ENCODE results near the gene AASDH. TPM values are rescaled to one million over a fixed set of nuclear protein-coding genes. Genes with fewer than 3 reads are reported as not detected.

The AASDH gene
- total and polyA plus RNA-seq, 2 donors (not counting 1 experiment from before 2014, with no cell fraction given) = 6.9 to 15.2 TPM

DNA sequence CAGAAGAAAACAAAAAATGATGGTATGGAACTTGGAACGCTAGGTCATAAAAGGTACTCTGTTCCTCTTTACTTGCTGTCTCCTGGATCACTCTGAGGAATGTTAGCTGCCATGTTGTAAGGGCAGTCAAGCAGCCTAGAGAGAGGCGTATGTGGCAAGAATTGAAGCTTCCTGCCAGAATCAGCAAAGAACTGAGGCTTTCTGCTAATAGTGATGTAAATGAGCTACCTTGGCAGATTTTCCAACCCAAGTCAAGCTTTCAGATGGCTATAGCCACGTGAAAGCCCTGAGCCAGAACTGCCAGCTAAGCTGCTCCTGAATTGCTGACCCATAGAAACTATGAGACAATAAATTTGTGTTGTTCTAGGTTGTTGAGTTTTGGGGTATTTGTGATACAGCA is 38.7 kb downstream of the AASDH start:
- no peak overlapping the region for H3K4me3 ChIP-seq (ENCODE audit: control extremely low read depth in 1 of 5, extremely low read depth in 1 of 5, insufficient read depth in 1 of 5, low read depth in 2 of 5, low read length in 4 of 5)
- no peaks in the 10 kb centered on the region for H3K4me1 ChIP-seq (ENCODE audit: control insufficient read depth in 2 of 2, insufficient read depth in 2 of 2, low read length in 2 of 2)
- H3K4me2 ChIP-seq (replicated peaks; ENCODE audit: low read depth, low read length, poor library complexity, severe bottlenecking) = no peak overlapping the region
- H4K20me1 ChIP-seq (ENCODE audit: control insufficient read depth, insufficient read depth, low read length, poor library complexity, severe bottlenecking) = no peaks in the 10 kb centered on the region
- no peaks in the 10 kb centered on the region for H3K9me3 ChIP-seq (ENCODE audit: control extremely low read depth in 1 of 3, control insufficient read depth in 2 of 3, insufficient read depth in 1 of 3, low read length in 2 of 3)
- DNase-seq (no peak), ATAC-seq (ENCODE audit: low read depth) (no peak)
- no peak for TF ChIP-seq EZH2 (IDR thresholded peaks at IDR 0.05; ENCODE audit: borderline replicate concordance, insufficient read depth, low read depth, low read length, poor library complexity, severe bottlenecking)
- TF ChIP-seq, protein P1, sequence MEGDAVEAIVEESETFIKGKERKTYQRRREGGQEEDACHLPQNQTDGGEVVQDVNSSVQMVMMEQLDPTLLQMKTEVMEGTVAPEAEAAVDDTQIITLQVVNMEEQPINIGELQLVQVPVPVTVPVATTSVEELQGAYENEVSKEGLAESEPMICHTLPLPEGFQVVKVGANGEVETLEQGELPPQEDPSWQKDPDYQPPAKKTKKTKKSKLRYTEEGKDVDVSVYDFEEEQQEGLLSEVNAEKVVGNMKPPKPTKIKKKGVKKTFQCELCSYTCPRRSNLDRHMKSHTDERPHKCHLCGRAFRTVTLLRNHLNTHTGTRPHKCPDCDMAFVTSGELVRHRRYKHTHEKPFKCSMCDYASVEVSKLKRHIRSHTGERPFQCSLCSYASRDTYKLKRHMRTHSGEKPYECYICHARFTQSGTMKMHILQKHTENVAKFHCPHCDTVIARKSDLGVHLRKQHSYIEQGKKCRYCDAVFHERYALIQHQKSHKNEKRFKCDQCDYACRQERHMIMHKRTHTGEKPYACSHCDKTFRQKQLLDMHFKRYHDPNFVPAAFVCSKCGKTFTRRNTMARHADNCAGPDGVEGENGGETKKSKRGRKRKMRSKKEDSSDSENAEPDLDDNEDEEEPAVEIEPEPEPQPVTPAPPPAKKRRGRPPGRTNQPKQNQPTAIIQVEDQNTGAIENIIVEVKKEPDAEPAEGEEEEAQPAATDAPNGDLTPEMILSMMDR (IDR thresholded peaks at IDR 0.05) = no peak
- no peak overlapping the region for H3K27ac ChIP-seq (ENCODE audit: low read length in 2 of 2)
- no peaks in the 10 kb centered on the region for H3K9me3 Mint-ChIP-seq (ENCODE audit: insufficient read depth)
- H2AFZ ChIP-seq (ENCODE audit: insufficient read depth, low read depth, low read length, poor library complexity, severe bottlenecking) = no peak overlapping the region
- H3K4me3 Mint-ChIP-seq = no peak overlapping the region
- H3K4me1 Mint-ChIP-seq = no peaks in the 10 kb centered on the region
- H3K79me2 ChIP-seq (ENCODE audit: control insufficient read depth, insufficient read depth, low read length) = no peaks in the 10 kb centered on the region
- H3K9ac ChIP-seq (ENCODE audit: low read length) = no peak overlapping the region
- 86% methylated on average over 2 of the region's 3 CpGs for WGBS (ENCODE audit: insufficient coverage)
- ChIA-PET POLR2A (no interaction called here), CTCF (no interaction called here)
- no peaks in the 10 kb centered on the region for H3K27me3 Mint-ChIP-seq
- no peak overlapping the region for H3K27ac Mint-ChIP-seq
- H3K27me3 ChIP-seq (replicated peaks in 1 of 4; ENCODE audit: control extremely low read depth in 1 of 4, control insufficient read depth in 3 of 4, insufficient read depth in 4 of 4, low read length in 3 of 4) = no peaks in the 10 kb centered on the region
- H3K36me3 ChIP-seq (replicated peaks in 1 of 2; ENCODE audit: control extremely low read depth in 1 of 2, control insufficient read depth in 1 of 2, extremely low read depth in 1 of 2, insufficient read depth in 2 of 2, low read length in 1 of 2) = peaks cover 1 to 18% of the 10 kb centered on the region in 2 experiments
- intact Hi-C loops (cut with micrococcal nuclease) = no loop called here

DNA sequence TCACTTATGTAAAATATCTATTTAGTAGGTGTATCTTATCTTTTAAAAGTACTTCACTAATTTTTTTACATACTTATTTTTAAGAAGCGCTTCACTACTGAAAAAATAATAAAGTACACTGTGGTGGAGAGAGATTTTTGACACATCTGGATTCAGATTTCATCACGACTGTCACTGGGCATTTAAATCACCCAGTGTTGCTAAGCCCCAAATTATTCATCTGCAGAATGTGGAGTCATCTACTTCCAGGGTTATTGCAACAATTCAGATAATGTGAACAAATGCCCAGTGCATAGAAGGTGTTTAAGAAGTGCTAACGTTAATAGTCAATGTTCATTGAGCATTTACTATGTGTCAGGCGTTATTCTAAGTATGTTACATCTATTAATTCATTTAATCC is 41.8 kb downstream of the AASDH start:
- Histone ChIP-seq H3K36me3 (replicated peaks in 1 of 2; ENCODE audit: control extremely low read depth in 1 of 2, control insufficient read depth in 1 of 2, extremely low read depth in 1 of 2, insufficient read depth in 2 of 2, low read length in 1 of 2) (peaks cover 0 to 17% of the 10 kb centered on the region in 2 experiments), H3K27ac (ENCODE audit: low read length in 2 of 2) (no peak overlapping the region), H3K4me2 (replicated peaks; ENCODE audit: low read depth, low read length, poor library complexity, severe bottlenecking) (no peak overlapping the region), H4K20me1 (ENCODE audit: control insufficient read depth, insufficient read depth, low read length, poor library complexity, severe bottlenecking) (no peaks in the 10 kb centered on the region), H3K79me2 (ENCODE audit: control insufficient read depth, insufficient read depth, low read length) (no peaks in the 10 kb centered on the region), H3K4me3 (ENCODE audit: control extremely low read depth in 1 of 5, extremely low read depth in 1 of 5, insufficient read depth in 1 of 5, low read depth in 2 of 5, low read length in 4 of 5) (no peak overlapping the region), H3K9me3 (ENCODE audit: control extremely low read depth in 1 of 3, control insufficient read depth in 2 of 3, insufficient read depth in 1 of 3, low read length in 2 of 3) (no peaks in the 10 kb centered on the region), H2AFZ (ENCODE audit: insufficient read depth, low read depth, low read length, poor library complexity, severe bottlenecking) (no peak overlapping the region), H3K9ac (ENCODE audit: low read length) (no peak overlapping the region), H3K27me3 (replicated peaks in 1 of 4; ENCODE audit: control extremely low read depth in 1 of 4, control insufficient read depth in 3 of 4, insufficient read depth in 4 of 4, low read length in 3 of 4) (no peaks in the 10 kb centered on the region), H3K4me1 (ENCODE audit: control insufficient read depth in 2 of 2, insufficient read depth in 2 of 2, low read length in 2 of 2) (no peaks in the 10 kb centered on the region)
- no peaks in the 10 kb centered on the region for H3K9me3 Mint-ChIP-seq (ENCODE audit: insufficient read depth)
- ChIA-PET CTCF (no interaction called here), POLR2A (no interaction called here)
- H3K4me1 Mint-ChIP-seq = no peaks in the 10 kb centered on the region
- H3K27me3 Mint-ChIP-seq = no peaks in the 10 kb centered on the region
- no peak for DNase-seq
- H3K27ac Mint-ChIP-seq = no peak overlapping the region
- no peak overlapping the region for H3K4me3 Mint-ChIP-seq
- intact Hi-C loops (cut with micrococcal nuclease) = no loop called here
- TF ChIP-seq, protein P1 (IDR thresholded peaks at IDR 0.05) = no peak
- no peak for TF ChIP-seq EZH2 (IDR thresholded peaks at IDR 0.05; ENCODE audit: borderline replicate concordance, insufficient read depth, low read depth, low read length, poor library complexity, severe bottlenecking)
- no peak for ATAC-seq (ENCODE audit: low read depth)
- no CpG with 5 or more reads among the region's 4 CpGs for WGBS (ENCODE audit: insufficient coverage)

Measured in B cell (primary cell).